ENCODE data around the gene TPP2. TPM values are rescaled to one million over a fixed set of nuclear protein-coding genes. Genes with fewer than 3 reads are reported as not detected.

The TPP2 gene
- polyA plus RNA-seq, 1 donor (not counting 4 experiments of a cell fraction or from before 2014, with no cell fraction given) = 41.2 TPM

DNA sequence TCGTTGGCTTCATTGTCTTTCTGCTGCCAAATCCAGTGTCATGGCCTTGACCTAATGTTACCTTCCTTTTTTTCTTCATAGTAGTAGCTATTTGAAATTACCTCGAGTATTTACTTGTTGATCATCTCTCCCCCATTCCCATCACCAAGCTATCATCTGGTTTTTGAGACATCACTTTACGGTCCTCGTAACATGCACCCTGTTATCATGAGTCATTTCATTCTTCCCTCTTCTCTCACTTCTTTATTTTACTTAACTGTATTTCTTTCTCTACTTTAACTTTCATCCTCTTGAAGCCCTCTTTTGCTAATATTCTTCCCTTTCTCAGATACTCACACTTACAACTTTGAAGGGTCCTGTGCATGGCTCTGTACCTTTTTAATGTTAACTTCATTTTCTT is 31.8 kb downstream of the TPP2 start:
- FAIRE-seq (no peak), DNase-seq (ENCODE audit: low read depth, low spot score) (no peak)
- no peak overlapping the region for H2AFZ ChIP-seq (ENCODE audit: control insufficient read depth, low read length)
- peaks cover 6 to 24% of the 10 kb centered on the region in 2 experiments for H3K36me3 ChIP-seq (ENCODE audit: control insufficient read depth in 2 of 2, extremely low read depth in 1 of 2, insufficient read depth in 2 of 2, low read length in 2 of 2)
- no peak overlapping the region for H3K4me2 ChIP-seq (ENCODE audit: control insufficient read depth, extremely low read depth, insufficient read depth, low read depth, low read length)
- H3K9me1 ChIP-seq (ENCODE audit: control insufficient read depth, extremely low read depth, insufficient read depth, low read length) = no peaks in the 10 kb centered on the region
- H3K9me3 ChIP-seq (ENCODE audit: control insufficient read depth, low read depth, low read length) = no peaks in the 10 kb centered on the region
- H3K27me3 ChIP-seq (ENCODE audit: control insufficient read depth, extremely low read depth, insufficient read depth, low read length) = no peaks in the 10 kb centered on the region
- TF ChIP-seq CTCF (optimal IDR thresholded peaks at IDR 0.05 in 1 of 3, IDR thresholded peaks at IDR 0.05 in 1 of 3, conservative IDR thresholded peaks at IDR 0.05 in 1 of 3; ENCODE audit: extremely low read depth in 1 of 3, insufficient read depth in 2 of 3, low read length in 3 of 3) = no peak
- no peak for TF ChIP-seq EZH2 (IDR thresholded peaks at IDR 0.05; ENCODE audit: low read length)
- H4K20me1 ChIP-seq (ENCODE audit: control insufficient read depth, extremely low read depth, insufficient read depth, low read length) = no peaks in the 10 kb centered on the region
- dilution Hi-C loops (cut with MboI; ENCODE audit: extremely low pct_ligation_motif_present, low sequenced_read_pairs) = no loop called here
- no peak overlapping the region for H3K27ac ChIP-seq (ENCODE audit: control insufficient read depth, insufficient read depth, low read length)
- no peaks in the 10 kb centered on the region for H3K79me2 ChIP-seq (ENCODE audit: control insufficient read depth, insufficient read depth, low read length)
- H3K4me3 ChIP-seq (ENCODE audit: control insufficient read depth in 2 of 3, extremely low read depth in 1 of 3, insufficient read depth in 2 of 3, low read depth in 1 of 3, low read length in 3 of 3) = no peak overlapping the region
- no peak overlapping the region for H3K9ac ChIP-seq (ENCODE audit: control insufficient read depth, extremely low read depth, insufficient read depth, low read length)
- H3K4me1 ChIP-seq (ENCODE audit: control insufficient read depth, extremely low read depth, insufficient read depth, low read length) = no peaks in the 10 kb centered on the region

DNA sequence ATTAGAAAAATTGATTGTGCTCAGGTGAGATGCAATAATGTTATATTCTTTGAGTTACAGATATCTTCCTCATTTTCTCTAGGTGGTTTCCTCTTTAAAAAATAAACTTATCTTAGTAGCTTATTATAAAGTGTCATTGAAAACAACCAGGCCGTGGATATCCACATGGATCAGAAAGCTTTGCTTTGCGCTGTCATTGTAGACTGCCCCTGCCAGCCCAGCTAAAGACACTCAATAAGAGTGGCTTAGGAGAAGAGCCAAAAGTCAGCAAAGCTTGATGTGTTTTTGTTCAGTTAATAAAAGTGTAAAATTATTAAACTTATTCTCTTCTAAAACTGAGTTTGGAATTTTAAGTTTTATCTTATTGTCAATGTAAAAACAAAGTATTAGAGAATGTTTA is 34.4 kb downstream of the TPP2 start:
- H3K4me2 ChIP-seq (ENCODE audit: control insufficient read depth, extremely low read depth, insufficient read depth, low read depth, low read length) = no peak overlapping the region
- TF ChIP-seq EZH2 (IDR thresholded peaks at IDR 0.05; ENCODE audit: low read length) = no peak
- no peak for TF ChIP-seq CTCF (optimal IDR thresholded peaks at IDR 0.05 in 1 of 3, IDR thresholded peaks at IDR 0.05 in 1 of 3, conservative IDR thresholded peaks at IDR 0.05 in 1 of 3; ENCODE audit: extremely low read depth in 1 of 3, insufficient read depth in 2 of 3, low read length in 3 of 3)
- no peaks in the 10 kb centered on the region for H3K9me3 ChIP-seq (ENCODE audit: control insufficient read depth, low read depth, low read length)
- H3K4me1 ChIP-seq (ENCODE audit: control insufficient read depth, extremely low read depth, insufficient read depth, low read length) = no peaks in the 10 kb centered on the region
- H2AFZ ChIP-seq (ENCODE audit: control insufficient read depth, low read length) = no peak overlapping the region
- DNase-seq (ENCODE audit: low read depth, low spot score) (no peak), FAIRE-seq (no peak)
- dilution Hi-C loops (cut with MboI; ENCODE audit: extremely low pct_ligation_motif_present, low sequenced_read_pairs) = no loop called here
- H3K79me2 ChIP-seq (ENCODE audit: control insufficient read depth, insufficient read depth, low read length) = no peaks in the 10 kb centered on the region
- H3K36me3 ChIP-seq (ENCODE audit: control insufficient read depth in 2 of 2, extremely low read depth in 1 of 2, insufficient read depth in 2 of 2, low read length in 2 of 2) = peaks cover 9 to 34% of the 10 kb centered on the region in 2 experiments
- no peak overlapping the region for H3K27ac ChIP-seq (ENCODE audit: control insufficient read depth, insufficient read depth, low read length)
- no peaks in the 10 kb centered on the region for H3K27me3 ChIP-seq (ENCODE audit: control insufficient read depth, extremely low read depth, insufficient read depth, low read length)
- no peaks in the 10 kb centered on the region for H3K9me1 ChIP-seq (ENCODE audit: control insufficient read depth, extremely low read depth, insufficient read depth, low read length)
- no peak overlapping the region for H3K4me3 ChIP-seq (ENCODE audit: control insufficient read depth in 2 of 3, extremely low read depth in 1 of 3, insufficient read depth in 2 of 3, low read depth in 1 of 3, low read length in 3 of 3)
- no peak overlapping the region for H3K9ac ChIP-seq (ENCODE audit: control insufficient read depth, extremely low read depth, insufficient read depth, low read length)
- no peaks in the 10 kb centered on the region for H4K20me1 ChIP-seq (ENCODE audit: control insufficient read depth, extremely low read depth, insufficient read depth, low read length)
